ENCODE results near the gene NDFIP1. TPM values are rescaled to one million over a fixed set of nuclear protein-coding genes. Genes with fewer than 3 reads are reported as not detected.

NDFIP1 gene
- total RNA-seq, 1 experiment from 2014 or later = 27.6 TPM

GRCh38 chr5:142145106-142145900 is 36.7 kb downstream of the NDFIP1 start (continued):
- TF ChIP-seq PRRX2 (CRISPR knock-in tag; IDR thresholded peaks at IDR 0.05) = no peak
- TF ChIP-seq MAX (CRISPR knock-in tag; IDR thresholded peaks at IDR 0.05) = no peak

GRCh38 chr5:142149363-142149762 is 40.8 kb downstream of the NDFIP1 start:
- Mint-ChIP-seq H3K27ac (no peak overlapping the region), H3K36me3 (peaks cover 31% of the 10 kb centered on the region), H3K4me3 (no peak overlapping the region), H3K4me1 (peaks cover 33% of the 10 kb centered on the region), H3K27me3 (ENCODE audit: low read depth) (no peaks in the 10 kb centered on the region), H3K9me3 (peaks cover 6% of the 10 kb centered on the region)
- POLR2A ChIA-PET = no interaction called here
- DNase-seq (ENCODE audit: low spot score) (no peak), ATAC-seq (no peak)
- no peak for TF ChIP-seq NFATC4 (CRISPR knock-in tag; IDR thresholded peaks at IDR 0.05)
- no peak for TF ChIP-seq E2F5 (CRISPR knock-in tag; IDR thresholded peaks at IDR 0.05)
- no peak for TF ChIP-seq ZBTB21 (CRISPR knock-in tag; IDR thresholded peaks at IDR 0.05; ENCODE audit: borderline replicate concordance)
- no peak for TF ChIP-seq IRF2 (CRISPR knock-in tag; IDR thresholded peaks at IDR 0.05; ENCODE audit: borderline replicate concordance, low read depth)
- TF ChIP-seq NR2C2 (CRISPR knock-in tag; IDR thresholded peaks at IDR 0.05) = no peak
- no peak for TF ChIP-seq ZNF423 (CRISPR knock-in tag; IDR thresholded peaks at IDR 0.05)
- TF ChIP-seq ZSCAN18 (CRISPR knock-in tag; IDR thresholded peaks at IDR 0.05) = no peak
- TF ChIP-seq TEAD4 (CRISPR knock-in tag; IDR thresholded peaks at IDR 0.05) = no peak
- TF ChIP-seq ZNF263 (CRISPR knock-in tag; IDR thresholded peaks at IDR 0.05; ENCODE audit: low read depth) = no peak
- TF ChIP-seq CTCF (IDR thresholded peaks at IDR 0.05) = no peak
- TF ChIP-seq MLX (CRISPR knock-in tag; IDR thresholded peaks at IDR 0.05) = no peak
- TF ChIP-seq FOXP4 (CRISPR knock-in tag; IDR thresholded peaks at IDR 0.05) = no peak
- TF ChIP-seq SOX15 (CRISPR knock-in tag; IDR thresholded peaks at IDR 0.05) = no peak
- CTCF ChIA-PET = interaction anchor here (0.6 to 1.7 kb wide), 2 partner anchors 178 to 180 kb away, joined by 3 to 4 read pairs; partner anchors contain the start of gene RNF14

- Mint-ChIP-seq H3K27ac (no peak overlapping the region), H3K4me3 (no peak overlapping the region), H3K4me1 (peaks cover 38% of the 10 kb centered on the region), H3K27me3 (ENCODE audit: low read depth) (no peaks in the 10 kb centered on the region), H3K36me3 (peaks cover 31% of the 10 kb centered on the region), H3K9me3 (peaks cover 6% of the 10 kb centered on the region)
- CTCF ChIA-PET = interaction anchor here (1.0 to 1.7 kb wide), 2 partner anchors 181 to 563 kb away, joined by 3 to 4 read pairs; partner anchors contain the start of gene RNF14
- no peak for ATAC-seq
- no peak for DNase-seq (ENCODE audit: low spot score)
- POLR2A ChIA-PET = interaction anchor here (0.9 kb wide), 1 partner anchor 172 kb away, joined by 3 read pairs; no protein-coding TSS in a partner anchor
- TF ChIP-seq ZNF138 (CRISPR knock-in tag; conservative IDR thresholded peaks at IDR 0.05) (no peak), USF1 (CRISPR knock-in tag; IDR thresholded peaks at IDR 0.05) (no peak), ZSCAN18 (CRISPR knock-in tag; IDR thresholded peaks at IDR 0.05) (no peak), MAX (CRISPR knock-in tag; IDR thresholded peaks at IDR 0.05) (no peak), AFF4 (CRISPR knock-in tag; IDR thresholded peaks at IDR 0.05; ENCODE audit: borderline replicate concordance) (no peak)
Measured at GRCh38 chr5:142150431-142150830, 41.9 kb downstream of the NDFIP1 start.
